HG03432 (cell line): ENCODE results near the gene EHMT2.
A peak's percentile ranks its signal among the peaks of the same experiment; 100 is the strongest.
"Not testable (repeated sequence)": the region's sequence is repeated elsewhere in the genome, so short reads cannot be mapped to it uniquely, and the experiment has no call there.

Source experiments
- ATAC-seq: cut with Tn5 transposase; IDR thresholded peaks from one replicate; pipeline ENCODE4 v1.9.1; 2021; ENCODE audit warnings: mild to moderate bottlenecking, moderate library complexity; ENCODE audit not compliant: unreplicated experiment

The EHMT2 gene

DNA sequence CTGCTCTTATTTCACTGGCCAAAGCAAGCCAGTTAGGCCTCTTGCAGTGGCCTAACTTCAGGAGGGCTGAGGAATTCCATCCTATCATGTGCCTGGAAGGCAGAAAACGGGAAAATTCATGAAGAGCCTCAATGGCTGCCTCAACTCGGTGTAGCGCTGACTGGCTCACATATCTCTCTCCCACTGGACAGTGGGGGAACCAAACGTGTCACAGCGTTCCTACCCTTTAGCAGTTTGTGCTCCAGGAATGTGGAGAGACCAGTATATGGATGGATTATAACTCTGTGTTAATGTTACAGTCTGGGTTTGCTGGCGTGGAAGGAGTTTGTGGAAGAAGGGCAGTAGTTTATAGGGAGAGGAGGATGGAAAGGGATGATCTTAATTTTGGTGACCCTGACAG, 18.3 kb upstream of the EHMT2 start:
- ATAC-seq: no peak

- no peak for ATAC-seq
Observed at GRCh38 chr6:31915351-31915750, 17.9 kb upstream of the EHMT2 start.

GRCh38 chr6:31911826-31912585, 14.5 kb upstream of the EHMT2 start:
- ATAC-seq: no peak

GRCh38 chr6:31909298-31909697, 11.8 kb upstream of the EHMT2 start:
- not testable (repeated sequence) for ATAC-seq

- ATAC-seq: peak; percentile 78
Observed at GRCh38 chr6:31908791-31909190, 11.3 kb upstream of the EHMT2 start.

DNA sequence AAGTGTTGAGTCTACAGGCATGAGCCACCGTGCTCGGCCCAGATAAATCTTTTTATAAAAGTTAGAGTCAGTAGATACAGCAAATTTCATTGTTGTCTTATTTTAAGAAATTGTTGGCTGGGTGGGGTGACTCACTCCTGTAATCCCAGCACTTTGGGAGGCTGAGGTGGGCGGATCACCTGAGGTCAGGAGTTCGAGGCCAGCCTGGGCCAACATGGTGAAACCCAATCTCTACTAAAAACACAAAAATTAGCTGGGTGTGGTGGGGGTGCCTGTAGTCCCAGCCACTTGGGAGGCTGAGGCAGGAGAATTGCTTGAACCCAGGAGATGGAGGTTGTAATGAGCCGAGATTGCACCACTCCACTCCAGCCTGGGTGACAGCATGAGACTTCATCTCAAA, 10.8 kb upstream of the EHMT2 start:
- ATAC-seq: not testable (repeated sequence)

GRCh38 chr6:31907158-31907813, 9.8 kb upstream of the EHMT2 start:
- ATAC-seq: no peak

DNA sequence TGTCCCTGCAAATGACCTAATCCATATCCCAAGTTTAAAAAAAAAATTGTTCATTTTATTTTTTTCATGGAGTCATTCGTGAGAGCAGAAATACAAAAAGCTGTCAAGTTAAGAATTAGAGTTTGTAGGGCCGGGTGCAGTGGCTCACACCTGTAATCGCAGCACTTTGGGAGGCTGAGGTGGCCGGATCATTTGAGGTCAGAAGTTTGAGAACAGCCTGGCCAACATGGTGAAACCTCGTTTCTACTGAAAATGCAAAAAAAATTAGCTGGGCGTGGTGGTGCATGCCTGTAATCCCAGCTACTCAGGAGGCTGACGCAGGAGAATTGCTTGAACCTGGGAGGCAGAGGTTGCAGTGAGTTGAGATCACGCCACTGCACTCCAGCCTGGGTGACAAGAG, 9.2 kb upstream of the EHMT2 start:
- not testable (repeated sequence) for ATAC-seq

- ATAC-seq: no peak
Observed at GRCh38 chr6:31906122-31906521, 8.6 kb upstream of the EHMT2 start.

DNA sequence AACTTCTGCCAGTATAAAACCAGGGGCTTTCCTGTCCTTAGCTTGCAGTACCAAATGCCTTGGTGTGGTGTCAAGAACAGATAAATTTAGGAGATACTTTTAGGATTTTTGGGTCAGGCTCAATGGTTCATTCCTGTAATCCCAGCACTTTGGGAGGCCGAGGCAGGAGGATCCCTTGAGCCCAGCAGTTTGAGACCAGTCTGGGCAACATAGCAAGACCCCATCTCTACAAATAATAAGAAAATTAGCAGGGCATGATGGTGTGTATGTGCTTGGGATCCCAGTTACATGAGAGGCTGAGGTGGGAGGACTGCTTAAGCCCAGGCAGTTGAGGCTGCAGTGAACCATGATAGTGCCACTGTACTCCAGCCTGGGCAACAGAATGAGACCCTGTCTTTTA, 7.5 kb upstream of the EHMT2 start:
- no peak for ATAC-seq

DNA sequence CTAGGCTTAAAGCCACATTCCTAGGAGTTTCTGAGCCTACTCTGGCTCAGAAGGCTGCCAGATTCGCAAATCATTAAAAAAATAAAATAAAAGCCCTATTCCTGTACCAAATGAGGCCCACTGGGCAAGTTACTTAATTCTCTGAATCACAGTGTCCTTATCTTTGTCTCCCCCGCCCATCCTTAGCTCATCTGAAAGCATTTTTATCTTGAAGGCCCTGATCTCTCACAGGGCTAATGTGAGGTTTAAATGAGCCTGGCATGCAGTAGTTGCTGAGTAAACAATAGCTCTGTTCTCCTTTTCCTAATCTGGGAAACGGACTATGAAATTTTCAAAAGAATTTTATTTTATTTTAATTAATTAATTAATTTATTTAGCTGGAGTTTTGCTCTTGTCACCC, 6.5 kb upstream of the EHMT2 start:
- ATAC-seq: no peak

DNA sequence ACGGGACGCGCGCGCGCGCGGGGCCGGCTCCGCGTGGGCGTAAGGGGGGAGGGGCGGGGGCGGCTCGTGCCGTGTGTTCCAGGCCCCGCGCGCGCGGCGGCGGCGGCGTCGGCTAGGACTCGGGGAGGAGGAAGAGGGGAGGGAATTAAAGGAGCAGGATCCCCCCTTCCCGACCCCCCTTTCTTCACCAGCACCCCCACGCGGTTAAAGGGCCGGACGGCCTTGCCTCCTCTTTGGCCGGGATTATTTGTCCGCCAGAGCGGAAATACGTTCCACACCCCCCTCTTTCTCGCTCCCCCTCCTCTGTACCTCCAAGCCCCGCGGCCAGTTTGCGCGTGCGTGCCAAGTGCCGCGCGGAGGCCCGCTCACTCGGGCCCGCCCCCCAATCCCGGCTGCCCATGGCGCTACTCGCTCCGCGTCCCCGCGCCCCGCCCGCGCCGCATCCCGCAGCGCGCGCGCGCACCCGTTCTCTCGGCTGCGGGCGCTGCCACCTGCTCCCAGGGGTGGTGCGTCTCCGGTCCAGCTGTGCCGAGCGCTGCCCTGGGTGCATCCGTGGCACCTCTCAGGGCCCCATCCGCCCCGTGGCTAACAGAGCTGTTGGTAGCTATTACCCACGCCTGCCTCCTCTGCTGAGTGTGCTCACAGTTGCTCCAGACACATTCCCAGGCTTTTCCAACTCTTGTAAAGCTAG, 4.6 kb upstream of the EHMT2 start, which contains the start of gene ZBTB12:
TSS of gene ZBTB12 (minus strand) at position 134 of the 691 bp plus-strand sequence. CDS start 781 bp downstream, outside the sequence.
- peak; percentile 56 for ATAC-seq

DNA sequence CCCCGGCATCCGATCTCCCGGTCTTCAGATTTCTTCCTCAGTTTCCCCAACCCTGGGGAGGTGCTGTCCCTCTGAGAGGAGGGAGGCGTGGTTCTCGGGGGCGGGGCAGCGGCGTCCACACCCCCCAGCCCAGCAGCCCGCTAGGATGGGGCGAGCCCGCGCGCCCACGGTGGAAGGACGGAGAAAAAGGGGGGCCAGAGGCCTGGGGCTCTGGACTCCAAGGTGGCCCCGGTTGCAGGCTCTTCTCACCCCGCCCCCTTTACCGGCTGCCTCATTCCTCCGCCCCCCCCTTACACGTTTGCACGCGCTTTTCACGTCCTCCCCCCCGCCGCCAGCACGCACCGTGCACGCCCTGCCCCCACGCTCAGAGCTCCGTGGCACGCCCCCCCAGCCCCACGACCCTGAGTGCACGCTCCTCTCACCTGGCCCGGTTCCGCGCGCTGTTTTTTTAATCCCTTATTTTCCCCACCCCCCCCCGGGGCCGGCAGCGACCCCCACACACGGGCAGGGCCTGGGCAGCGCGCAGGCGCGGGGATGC, 4.0 kb upstream of the EHMT2 start:
- ATAC-seq: no peak

GRCh38 chr6:31900917-31901414, 3.5 kb upstream of the EHMT2 start:
- no peak for ATAC-seq

- no peak for ATAC-seq
Observed at GRCh38 chr6:31899882-31900722, 2.6 kb upstream of the EHMT2 start.

DNA sequence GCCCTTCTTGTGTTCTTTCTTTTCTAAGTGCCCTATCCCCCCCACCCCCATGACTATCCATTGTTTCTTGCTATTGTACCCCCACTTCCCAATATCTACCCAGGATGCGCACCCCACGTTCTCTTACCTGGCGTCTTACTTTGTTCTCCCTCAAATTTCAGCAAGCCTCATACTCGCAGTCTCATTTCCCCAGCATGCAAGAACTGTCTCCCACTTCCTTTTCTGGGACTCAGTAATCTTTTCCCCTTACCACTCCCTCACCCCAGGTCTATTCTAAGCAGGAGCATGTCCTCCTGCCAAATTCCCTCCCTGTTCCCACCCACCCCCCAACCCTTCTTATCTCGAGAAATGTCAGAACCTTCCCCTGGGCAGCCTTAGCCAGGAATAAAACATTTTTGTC, 1.7 kb upstream of the EHMT2 start:
- no peak for ATAC-seq

DNA sequence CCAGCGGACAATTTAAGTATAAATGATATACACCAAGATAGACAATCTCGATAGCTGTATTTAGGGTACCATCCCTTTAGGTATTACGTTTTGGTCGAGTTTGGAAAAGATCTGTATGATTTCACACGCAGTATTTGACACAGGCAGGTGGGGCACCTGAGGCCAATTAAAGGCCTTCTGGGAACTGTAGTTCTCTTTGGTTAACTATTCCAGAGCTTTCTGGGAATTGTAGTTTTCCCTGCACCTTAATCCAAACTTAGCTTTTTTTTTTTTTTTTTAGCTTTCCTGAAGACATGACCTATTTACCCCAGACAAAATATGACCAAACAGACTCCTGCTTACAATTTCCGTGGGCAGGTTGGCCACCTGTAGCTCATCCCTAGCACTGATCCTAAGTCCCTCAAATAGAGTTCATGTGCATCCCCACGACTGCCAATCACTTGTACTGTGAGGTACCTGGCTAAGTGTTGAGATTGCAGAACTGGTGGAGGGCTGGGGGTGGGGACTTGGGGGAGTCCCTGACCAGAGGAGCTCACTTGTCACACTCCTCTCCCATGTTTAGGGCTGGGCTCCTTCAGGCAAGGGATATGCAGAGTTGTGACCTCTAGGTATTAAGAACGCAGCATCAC, 999 bp upstream of the EHMT2 start:
- ATAC-seq: no peak

- ATAC-seq: peak; percentile 7
Observed at GRCh38 chr6:31896856-31897611, 464 bp downstream of the EHMT2 start.

- no peak for ATAC-seq
Observed at GRCh38 chr6:31896493-31896855, 1.0 kb downstream of the EHMT2 start.
